NT2/D1 (cell line): ENCODE measurements around the gene ATG9B.
"Not testable (repeated sequence)": the region's sequence is repeated elsewhere in the genome, so short reads cannot be mapped to it uniquely, and the experiment has no call there.

Source experiments
- DNase-seq: peaks from one replicate; pipeline ENCODE4 v3.0.0-alpha.2; 2011; ENCODE audit warnings: low read depth, low spot score
- H3K27me3 ChIP-seq: 2 replicates; pipeline ENCODE4 v1.6.0; 2011; ENCODE audit warnings: mild to moderate bottlenecking; ENCODE audit not compliant: insufficient read length, insufficient read depth
- H3K36me3 ChIP-seq: 2 replicates; pipeline ENCODE4 v1.6.1; 2011; ENCODE audit warnings: mild to moderate bottlenecking, low read length, mixed read lengths; ENCODE audit not compliant: insufficient read depth, insufficient read length
- H3K4me1 ChIP-seq: 2 replicates; pipeline ENCODE4 v1.5.1; 2011; ENCODE audit not compliant: insufficient read depth, insufficient read length
- H3K4me3 ChIP-seq: 2 replicates; pipeline ENCODE4 v1.5.1; 2011; ENCODE audit warnings: low read depth; ENCODE audit not compliant: insufficient read length
- H3K9ac ChIP-seq: 2 replicates; pipeline ENCODE4 v1.6.0; 2011; ENCODE audit warnings: low read depth; ENCODE audit not compliant: insufficient read length
- H3K9me3 ChIP-seq: 2 replicates; pipeline ENCODE4 v1.5.1; 2011; ENCODE audit warnings: mild to moderate bottlenecking, low read length; ENCODE audit not compliant: insufficient read depth
- SUZ12 ChIP-seq: IDR thresholded peaks from 2 replicates; pipeline ENCODE4 v1.6.1; 2011; ENCODE audit not compliant: insufficient read length, insufficient read depth; ENCODE audit errors: extremely low read depth
- YY1 ChIP-seq: IDR thresholded peaks from 2 replicates; pipeline ENCODE4 v1.6.1; 2011; ENCODE audit not compliant: insufficient read length, insufficient read depth
- ZNF274 ChIP-seq: IDR thresholded peaks from 2 replicates; pipeline ENCODE4 v1.6.1; 2011; ENCODE audit warnings: mild to moderate bottlenecking, low read depth, low read length

ATG9B gene

GRCh38 chr7:151047976-151048815 is 23.9 kb upstream of the ATG9B start, which contains the start of gene ASIC3:
Gene ASIC3, plus strand, starts transcription at chr7:151048531. Its CDS starts 355 bp downstream, at chr7:151048886.
- Histone ChIP-seq H3K36me3 (peaks cover 24% of the 10 kb centered on the region), H3K4me3 (no peak within 1 kb of the TSS), H3K27me3 (peaks cover 26% of the 10 kb centered on the region), H3K4me1 (peaks cover 3% of the 10 kb centered on the region), H3K9ac (no peak within 1 kb of the TSS), H3K9me3 (no peaks in the 10 kb centered on the region)
- TF ChIP-seq YY1 (no peak), SUZ12 (no peak), ZNF274 (no peak)
- no peak for DNase-seq

- no peak overlapping the region for H3K4me3 ChIP-seq
- DNase-seq, result no peak
- H3K4me1 ChIP-seq, result peaks cover 3% of the 10 kb centered on the region
- peaks cover 35% of the 10 kb centered on the region for H3K36me3 ChIP-seq
- H3K9me3 ChIP-seq, result no peaks in the 10 kb centered on the region
- H3K27me3 ChIP-seq, result peaks cover 20% of the 10 kb centered on the region
- no peak for TF ChIP-seq YY1
- H3K9ac ChIP-seq, result no peak overlapping the region
Measured at GRCh38 chr7:151046603-151047573, 22.6 kb upstream of the ATG9B start.

- no peak for TF ChIP-seq ZNF274
- no peak for TF ChIP-seq YY1
- TF ChIP-seq SUZ12, result no peak
- peaks cover 3% of the 10 kb centered on the region for H3K4me1 ChIP-seq
Measured at GRCh38 chr7:151045967-151046366, 21.7 kb upstream of the ATG9B start.

GRCh38 chr7:151045262-151045661 is 21.0 kb upstream of the ATG9B start:
- Histone ChIP-seq H3K9ac (no peak overlapping the region), H3K36me3 (peaks cover 43% of the 10 kb centered on the region)
- no peak for DNase-seq

More at GRCh38 chr7:151045967-151046366, 21.7 kb upstream of the ATG9B start:
- H3K9ac ChIP-seq, result no peak overlapping the region
- DNase-seq, result no peak
- H3K27me3 ChIP-seq, result peaks cover 16% of the 10 kb centered on the region
- no peak overlapping the region for H3K4me3 ChIP-seq
- H3K36me3 ChIP-seq, result peaks cover 43% of the 10 kb centered on the region
- H3K9me3 ChIP-seq, result no peaks in the 10 kb centered on the region

GRCh38 chr7:151043959-151044358 is 19.7 kb upstream of the ATG9B start:
- H3K36me3 ChIP-seq, result peaks cover 43% of the 10 kb centered on the region
- H3K4me1 ChIP-seq, result peaks cover 5% of the 10 kb centered on the region
- no peak overlapping the region for H3K9ac ChIP-seq
- H3K9me3 ChIP-seq, result no peaks in the 10 kb centered on the region
- TF ChIP-seq YY1 (no peak), ZNF274 (no peak), SUZ12 (no peak)
- H3K4me3 ChIP-seq, result no peak overlapping the region
- no peaks in the 10 kb centered on the region for H3K27me3 ChIP-seq
- no peak for DNase-seq

More at GRCh38 chr7:151045262-151045661, 21.0 kb upstream of the ATG9B start:
- Histone ChIP-seq H3K4me3 (no peak overlapping the region), H3K27me3 (peaks cover 9% of the 10 kb centered on the region), H3K4me1 (peaks cover under 1% of the 10 kb centered on the region), H3K9me3 (no peaks in the 10 kb centered on the region)
- TF ChIP-seq SUZ12 (no peak), ZNF274 (no peak), YY1 (no peak)

GRCh38 chr7:151043449-151043848 is 19.2 kb upstream of the ATG9B start:
- H3K9me3 ChIP-seq, DNase-seq, H3K4me3 ChIP-seq, H3K9ac ChIP-seq, H3K27me3 ChIP-seq, H3K4me1 ChIP-seq: not testable (repeated sequence)
- H3K36me3 ChIP-seq, result peaks cover 43% of the 10 kb centered on the region
